HG02870 (cell line): ENCODE results near the gene TOX3.

Source experiments
- ATAC-seq: cut with Tn5 transposase; IDR thresholded peaks from one replicate; pipeline ENCODE4 v1.9.1; 2021; ENCODE audit warnings: mild to moderate bottlenecking, moderate library complexity; ENCODE audit not compliant: unreplicated experiment

The TOX3 gene

GRCh38 chr16:52408191-52408845, 138.6 kb downstream of the TOX3 start:
- ATAC-seq = no peak

GRCh38 chr16:52407778-52408177, 139.2 kb downstream of the TOX3 start:
- no peak for ATAC-seq

DNA sequence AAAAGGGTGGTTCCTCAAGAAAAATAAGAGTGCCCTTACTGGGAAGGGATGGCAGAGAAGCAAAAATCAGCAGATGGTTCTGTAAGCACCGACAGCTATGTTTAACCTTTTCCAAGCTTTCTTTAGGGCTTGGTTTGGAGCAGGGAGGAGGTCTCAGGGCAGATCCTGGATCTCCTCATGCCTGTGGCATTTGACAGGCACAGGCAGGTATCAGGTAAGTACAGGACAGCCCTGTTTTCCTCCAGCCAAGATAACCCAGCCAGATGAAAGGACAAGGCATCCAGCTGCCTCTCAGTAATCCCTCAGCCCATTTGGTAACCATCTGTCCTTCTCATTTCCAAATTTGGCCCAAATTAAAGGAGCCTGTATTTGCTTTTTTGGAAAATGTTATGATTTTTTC, 141.5 kb downstream of the TOX3 start:
- ATAC-seq = no peak

DNA sequence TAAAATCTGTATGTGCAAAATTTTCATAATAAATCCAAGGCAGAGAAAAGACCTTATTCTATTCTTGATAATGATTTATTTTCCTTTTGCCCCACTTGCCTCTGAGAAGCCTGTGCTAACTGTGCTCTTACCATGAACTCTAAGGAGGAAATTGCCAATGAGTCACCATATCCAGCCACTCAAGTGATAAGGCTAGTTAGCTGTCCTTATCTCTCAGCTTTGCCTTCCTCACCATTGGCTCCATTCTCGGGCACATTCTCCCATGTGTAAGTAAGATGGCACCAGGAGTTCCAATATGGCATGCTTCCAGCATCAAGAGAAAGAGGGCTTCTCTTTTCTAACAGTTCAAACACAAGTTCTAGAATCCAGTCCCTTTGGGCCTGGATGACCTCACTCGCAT, 142.4 kb downstream of the TOX3 start:
- ATAC-seq = no peak

GRCh38 chr16:52399116-52399515, 147.8 kb downstream of the TOX3 start:
- ATAC-seq = no peak

DNA sequence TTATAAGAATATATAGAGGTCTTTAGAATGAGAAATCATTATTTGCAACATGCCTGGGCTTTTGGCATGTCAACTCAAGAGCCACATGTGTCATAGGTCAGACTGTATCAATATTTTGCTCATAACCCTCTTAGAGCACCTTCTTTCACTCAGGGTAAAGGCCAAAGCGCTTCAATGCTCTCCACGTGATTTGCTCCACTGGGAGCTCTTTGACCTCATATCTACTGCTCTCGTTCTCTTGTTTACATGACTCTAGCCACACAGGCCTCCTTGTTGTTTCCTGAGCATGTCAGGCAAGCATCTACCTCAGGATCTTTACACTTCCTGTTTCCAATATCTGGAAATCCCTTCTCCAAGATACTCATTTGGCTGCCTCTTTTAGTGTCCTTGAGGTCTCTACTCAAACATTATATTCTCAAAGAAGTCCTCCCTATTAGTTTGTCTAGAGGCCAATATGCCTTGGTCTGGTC, 148.4 kb downstream of the TOX3 start:
- ATAC-seq = no peak

GRCh38 chr16:52398021-52398420, 148.9 kb downstream of the TOX3 start:
- ATAC-seq = no peak

- no peak for ATAC-seq
Measured at GRCh38 chr16:52393448-52393847, 153.5 kb downstream of the TOX3 start.

- ATAC-seq = no peak
Measured at GRCh38 chr16:52389045-52389444, 157.9 kb downstream of the TOX3 start.
